Measurements from ENCODE around the gene SPSB4.

Gene SPSB4

DNA sequence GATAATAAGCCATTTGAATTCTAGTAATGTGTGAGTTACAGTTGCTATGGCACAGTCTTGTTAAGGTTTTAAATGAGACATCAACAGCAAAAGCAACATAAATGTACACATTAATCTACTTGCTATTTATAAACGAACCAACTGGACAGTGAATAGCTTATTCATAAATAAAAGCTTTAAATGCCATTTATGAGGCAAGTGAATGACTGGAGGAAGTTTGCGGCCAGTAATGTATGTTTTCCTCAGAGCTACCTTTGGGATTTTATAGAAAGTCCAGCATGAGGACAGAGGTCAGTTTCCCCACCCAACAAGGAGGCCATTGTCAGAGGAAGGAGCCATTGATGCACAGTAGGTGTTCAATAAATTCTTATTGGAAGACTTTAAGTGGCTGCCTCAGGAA, 132.5 kb downstream of the SPSB4 start:
- no peak overlapping the region for H3K27ac ChIP-seq
- TF ChIP-seq POLR2AphosphoS5 (IDR thresholded peaks at IDR 0.05; ENCODE audit: borderline replicate concordance, low read depth, low read length) (no peak), FOXP2 (optimal IDR thresholded peaks at IDR 0.05; ENCODE audit: control extremely low read depth, extremely low read length, insufficient read depth) (no peak), EZH2 (IDR thresholded peaks at IDR 0.05) (no peak)

GRCh38 chr3:141184430-141184829, 133.3 kb downstream of the SPSB4 start:
- DNase-seq (ENCODE audit: low read depth, low spot score): no peak
- TF ChIP-seq POLR2AphosphoS5 (IDR thresholded peaks at IDR 0.05; ENCODE audit: borderline replicate concordance, low read depth, low read length): no peak
- TF ChIP-seq EZH2 (IDR thresholded peaks at IDR 0.05): no peak
- no peak for TF ChIP-seq FOXP2 (optimal IDR thresholded peaks at IDR 0.05; ENCODE audit: control extremely low read depth, extremely low read length, insufficient read depth)
- H3K9me3 ChIP-seq (ENCODE audit: low read depth, low read length): no peaks in the 10 kb centered on the region
- no peak overlapping the region for H3K4me3 ChIP-seq
- H3K27ac ChIP-seq: no peak overlapping the region
- no peak overlapping the region for H3K9ac ChIP-seq (ENCODE audit: insufficient read length)
- H3K36me3 ChIP-seq (ENCODE audit: insufficient read depth, low read length): no peaks in the 10 kb centered on the region

More for the DNA sequence above, 132.5 kb downstream of the SPSB4 start:
- Histone ChIP-seq H3K4me3 (no peak overlapping the region), H3K9ac (ENCODE audit: insufficient read length) (no peak overlapping the region), H3K36me3 (ENCODE audit: insufficient read depth, low read length) (no peaks in the 10 kb centered on the region), H3K9me3 (ENCODE audit: low read depth, low read length) (no peaks in the 10 kb centered on the region)
- no peak for DNase-seq (ENCODE audit: low read depth, low spot score)

GRCh38 chr3:141191097-141191749, 140.1 kb downstream of the SPSB4 start:
- TF ChIP-seq POLR2AphosphoS5 (IDR thresholded peaks at IDR 0.05; ENCODE audit: borderline replicate concordance, low read depth, low read length) (no peak), EZH2 (IDR thresholded peaks at IDR 0.05) (no peak)
- H3K9ac ChIP-seq (ENCODE audit: insufficient read length): no peak overlapping the region
- no peaks in the 10 kb centered on the region for H3K9me3 ChIP-seq (ENCODE audit: low read depth, low read length)
- DNase-seq (ENCODE audit: low read depth, low spot score): no peak
- no peak overlapping the region for H3K27ac ChIP-seq
- no peak overlapping the region for H3K4me3 ChIP-seq
- H3K36me3 ChIP-seq (ENCODE audit: insufficient read depth, low read length): no peaks in the 10 kb centered on the region

GRCh38 chr3:141192345-141192744, 141.2 kb downstream of the SPSB4 start:
- Histone ChIP-seq H3K9ac (ENCODE audit: insufficient read length) (no peak overlapping the region), H3K9me3 (ENCODE audit: low read depth, low read length) (no peaks in the 10 kb centered on the region), H3K4me3 (no peak overlapping the region), H3K36me3 (ENCODE audit: insufficient read depth, low read length) (no peaks in the 10 kb centered on the region), H3K27ac (no peak overlapping the region)
- no peak for TF ChIP-seq POLR2AphosphoS5 (IDR thresholded peaks at IDR 0.05; ENCODE audit: borderline replicate concordance, low read depth, low read length)
- TF ChIP-seq FOXP2 (optimal IDR thresholded peaks at IDR 0.05; ENCODE audit: control extremely low read depth, extremely low read length, insufficient read depth): no peak
- no peak for TF ChIP-seq EZH2 (IDR thresholded peaks at IDR 0.05)
- peak; percentile 91 for DNase-seq (ENCODE audit: low read depth, low spot score)

- H3K36me3 ChIP-seq (ENCODE audit: insufficient read depth, low read length): no peaks in the 10 kb centered on the region
Measured at GRCh38 chr3:141193066-141193830, 142.1 kb downstream of the SPSB4 start.

More at GRCh38 chr3:141193066-141193830, 142.1 kb downstream of the SPSB4 start:
- Histone ChIP-seq H3K27ac (no peak overlapping the region), H3K4me3 (no peak overlapping the region), H3K9me3 (ENCODE audit: low read depth, low read length) (no peaks in the 10 kb centered on the region), H3K9ac (ENCODE audit: insufficient read length) (no peak overlapping the region)
- TF ChIP-seq FOXP2 (optimal IDR thresholded peaks at IDR 0.05; ENCODE audit: control extremely low read depth, extremely low read length, insufficient read depth): no peak
- no peak for TF ChIP-seq EZH2 (IDR thresholded peaks at IDR 0.05)
- TF ChIP-seq POLR2AphosphoS5 (IDR thresholded peaks at IDR 0.05; ENCODE audit: borderline replicate concordance, low read depth, low read length): no peak
- DNase-seq (ENCODE audit: low read depth, low spot score): no peak
